Common myeloid progenitor, CD34-positive (primary cell): ENCODE measurements around the gene SF3B3.

Experiments used
- CTCF ChIA-PET: fragments of 350-600 bp; sonication (Branson Sonifier 250); formaldehyde crosslinking; loops from one replicate; lab custom pipeline; 2021; ENCODE audit warnings: antibody characterized with exemption; lab: Charles Lee
- POLR2A ChIA-PET: fragments of 350-600 bp; sonication (Branson Sonifier 250); formaldehyde crosslinking; loops from one replicate; lab custom pipeline; 2021; ENCODE audit warnings: antibody characterized with exemption; lab: Charles Lee
- DNase-seq, 3 donors: peaks; one replicate each; pipeline versions ENCODE4 v3.0.0 to v3.0.0-alpha.2; 2013
- H3K27ac ChIP-seq, 2 experiments: 1 replicate in 1 of 2; 2 replicates in 1 of 2; pipeline ENCODE4 v1.7.0; 2013; ENCODE audit warnings: inconsistent platforms in 2 of 2, low read length in 2 of 2, mild to moderate bottlenecking in 2 of 2, low read depth in 1 of 2, moderate library complexity in 1 of 2; ENCODE audit not compliant: severe bottlenecking in 2 of 2, insufficient read depth in 1 of 2, poor library complexity in 1 of 2
- H3K27me3 ChIP-seq, 5 experiments: replicated peaks in 2 of 5; 1 replicate in 3 of 5; 2 replicates in 2 of 5; pipeline versions ENCODE4 v1.6.1 to v1.7.0; 2013; ENCODE audit warnings: low read length in 4 of 5, mild to moderate bottlenecking in 2 of 5, moderate library complexity in 2 of 5, inconsistent platforms in 1 of 5; ENCODE audit not compliant: insufficient read depth in 5 of 5, control insufficient read depth in 4 of 5
- H3K36me3 ChIP-seq, 4 experiments: 1 replicate in 2 of 4; 2 replicates in 2 of 4; pipeline versions ENCODE4 v1.6.1 to v1.7.0; 2013; ENCODE audit warnings: low read length in 3 of 4, control low read depth in 1 of 4, mild to moderate bottlenecking in 1 of 4; ENCODE audit not compliant: control insufficient read depth in 4 of 4, insufficient read depth in 4 of 4
- H3K4me1 ChIP-seq, 4 experiments: 1 replicate in 3 of 4; 2 replicates in 1 of 4; pipeline versions ENCODE4 v1.6.1 to v1.7.1; 2013; ENCODE audit warnings: low read length in 3 of 4, mild to moderate bottlenecking in 3 of 4, control low read depth in 1 of 4, inconsistent platforms in 1 of 4, moderate library complexity in 1 of 4; ENCODE audit not compliant: control insufficient read depth in 4 of 4, insufficient read depth in 4 of 4; ENCODE audit errors: control extremely low read depth in 1 of 4
- H3K4me3 ChIP-seq, 7 experiments: 1 replicate in 4 of 7; 2 replicates in 3 of 7; pipeline versions ENCODE4 v1.5.1 to v1.7.0; 2013; ENCODE audit warnings: mild to moderate bottlenecking in 7 of 7, low read length in 6 of 7, moderate library complexity in 6 of 7, inconsistent platforms in 2 of 7, low read depth in 2 of 7, control low read depth in 1 of 7; ENCODE audit not compliant: insufficient read depth in 4 of 7, control insufficient read depth in 1 of 7; ENCODE audit errors: extremely low read depth in 1 of 7
- H3K9me3 ChIP-seq, 5 experiments: 1 replicate in 4 of 5; 2 replicates in 1 of 5; pipeline versions ENCODE4 v1.6.1 to v1.7.1; 2013; ENCODE audit warnings: low read length in 4 of 5, mild to moderate bottlenecking in 2 of 5, inconsistent platforms in 1 of 5, low read depth in 1 of 5, moderate library complexity in 1 of 5; ENCODE audit not compliant: control insufficient read depth in 4 of 5, insufficient read depth in 2 of 5; ENCODE audit errors: control extremely low read depth in 1 of 5
- WGBS: methylation state at CpG from one replicate; pipeline ENCODE4 v1.1.5; 2013; ENCODE audit not compliant: insufficient coverage; 5-methylcytosine and 5-hydroxymethylcytosine counted together

The SF3B3 gene

DNA sequence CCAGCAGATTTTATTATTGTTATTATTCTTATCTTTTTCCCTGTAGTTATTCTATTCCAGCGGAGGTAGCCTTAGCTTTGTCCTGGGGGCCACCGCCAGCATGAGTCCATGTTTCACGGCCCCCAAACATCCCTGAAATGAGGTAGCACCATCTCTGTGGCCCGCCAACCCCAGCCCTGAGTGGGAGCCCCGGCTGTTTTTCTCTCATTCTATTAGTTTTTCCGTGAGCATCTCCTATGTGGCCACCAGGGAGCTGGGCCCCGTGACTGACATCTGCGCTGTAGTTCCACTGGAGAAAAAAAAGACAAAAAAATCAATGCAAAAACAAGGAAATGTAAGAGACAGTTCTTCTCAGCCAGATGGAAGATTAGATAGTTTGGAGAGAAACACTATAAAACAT lies 79.2 kb downstream of the SF3B3 start:
- ChIA-PET POLR2A (interaction anchor here (0.5 kb wide), 1 partner anchor 19 kb away, joined by 4 read pairs; no protein-coding TSS in a partner anchor), CTCF (no interaction called here)
- no peak overlapping the region for H3K27ac ChIP-seq

DNA sequence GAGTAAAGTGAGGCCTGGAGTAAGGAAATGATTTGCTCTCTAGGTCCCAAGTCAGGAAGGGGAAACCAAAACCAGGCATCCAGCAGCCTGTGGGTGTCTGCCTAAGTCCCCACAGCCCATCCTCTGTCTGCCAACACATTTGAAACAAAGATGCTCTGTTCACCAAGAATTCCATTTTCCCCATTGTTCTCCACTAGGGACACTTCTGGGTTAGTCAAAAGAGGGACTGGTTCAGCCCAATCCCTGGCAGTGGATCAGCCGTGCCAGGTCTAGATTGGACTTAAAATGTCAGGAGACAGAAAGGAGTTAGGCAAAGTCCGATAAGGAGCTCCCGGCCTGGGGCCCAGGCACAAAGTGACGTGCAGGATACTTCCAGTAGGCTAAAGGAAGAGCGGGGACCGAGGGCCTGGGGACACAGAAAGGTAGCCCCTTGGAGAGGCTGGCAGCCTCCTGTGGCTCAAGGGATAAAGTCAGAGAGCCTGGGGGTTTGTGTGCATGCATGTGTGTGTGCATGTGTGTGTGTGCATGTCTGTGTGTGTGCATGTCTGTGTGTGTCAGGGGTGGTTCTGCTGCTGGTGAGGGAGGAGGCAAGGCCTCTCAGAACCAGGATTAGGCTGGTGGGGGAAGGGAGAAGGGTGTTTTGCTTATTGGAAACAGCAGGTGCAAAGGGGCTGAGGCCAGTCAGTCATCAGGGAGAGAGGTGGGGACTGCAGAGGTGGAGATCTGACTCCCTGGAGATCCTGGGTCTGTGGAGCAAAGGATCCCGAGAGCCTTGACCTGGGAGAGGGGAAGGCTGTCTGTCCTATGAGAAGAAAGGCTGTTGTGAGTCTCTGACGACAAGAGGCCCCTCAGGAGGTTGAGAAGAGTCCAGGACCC lies 81.0 kb downstream of the SF3B3 start:
- Histone ChIP-seq H3K27me3 (no peaks in the 10 kb centered on the region), H3K27ac (no peak overlapping the region), H3K9me3 (no peaks in the 10 kb centered on the region), H3K4me1 (no peaks in the 10 kb centered on the region), H3K4me3 (no peak overlapping the region), H3K36me3 (no peaks in the 10 kb centered on the region)
- ChIA-PET CTCF (no interaction called here), POLR2A (interaction anchor here (0.6 kb wide), 1 partner anchor 1177 kb away, joined by 3 read pairs; no protein-coding TSS in a partner anchor)
- WGBS: 92% methylated on average over 3 of the region's 8 CpGs
- no peak for DNase-seq

More for the DNA sequence above, 79.2 kb downstream of the SF3B3 start:
- Histone ChIP-seq H3K27me3 (no peaks in the 10 kb centered on the region), H3K36me3 (no peaks in the 10 kb centered on the region), H3K4me1 (no peaks in the 10 kb centered on the region), H3K9me3 (no peaks in the 10 kb centered on the region), H3K4me3 (no peak overlapping the region)
- WGBS: 100% methylated on average over 6 of the region's 8 CpGs
- no peak for DNase-seq

DNA sequence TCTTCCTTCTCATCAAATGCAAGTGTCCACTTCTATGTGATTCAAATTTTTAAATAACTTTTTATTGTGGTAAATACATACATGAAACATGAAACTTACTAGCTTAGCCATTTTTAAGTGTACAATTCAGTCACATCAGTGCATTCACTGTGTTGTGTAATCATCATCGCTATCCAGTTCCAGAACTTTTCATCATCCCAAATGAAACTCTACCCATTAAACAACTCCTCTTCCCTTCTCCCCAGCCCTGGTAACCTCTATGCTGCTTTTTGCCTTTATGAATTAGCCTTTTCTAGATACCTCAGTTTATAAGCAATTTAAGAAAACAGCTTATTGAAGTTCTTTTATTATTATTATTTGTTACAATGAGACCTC lies 81.7 kb downstream of the SF3B3 start:
- H3K27ac ChIP-seq: no peak overlapping the region
- ChIA-PET CTCF (no interaction called here), POLR2A (interaction anchor here (0.6 kb wide), 1 partner anchor 1178 kb away, joined by 3 read pairs; no protein-coding TSS in a partner anchor)
- H3K27me3 ChIP-seq: no peaks in the 10 kb centered on the region
- H3K4me1 ChIP-seq: no peaks in the 10 kb centered on the region
- H3K36me3 ChIP-seq: no peaks in the 10 kb centered on the region
- H3K4me3 ChIP-seq: no peak overlapping the region
- DNase-seq: no peak
- 100% methylated on average over 1 of the region's 1 CpG for WGBS
- H3K9me3 ChIP-seq: no peaks in the 10 kb centered on the region

DNA sequence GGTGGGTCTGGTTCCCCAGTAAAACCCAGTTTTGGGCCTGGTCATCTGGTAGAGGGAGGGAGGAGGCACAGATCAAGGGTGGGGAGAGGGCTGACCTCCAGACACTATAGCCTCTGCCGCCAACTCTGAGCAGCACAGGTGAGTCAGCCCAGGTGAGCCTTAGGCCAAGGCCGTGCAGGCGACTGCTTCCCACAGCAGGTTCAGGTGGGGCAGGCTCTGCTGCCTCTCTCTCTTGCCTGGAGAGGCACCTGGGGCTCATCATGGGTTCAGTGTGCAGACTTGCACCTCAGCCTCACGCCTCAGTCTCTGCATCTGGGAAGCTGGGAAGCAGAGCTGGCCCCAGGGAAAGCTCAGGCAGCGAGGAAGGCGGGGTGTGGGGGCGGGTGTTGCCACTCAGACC lies 84.9 kb downstream of the SF3B3 start:
- H3K36me3 ChIP-seq: no peaks in the 10 kb centered on the region
- no peaks in the 10 kb centered on the region for H3K4me1 ChIP-seq
- H3K27ac ChIP-seq: no peak overlapping the region
- WGBS: 96% methylated on average over 7 of the region's 7 CpGs
- ChIA-PET POLR2A (no interaction called here), CTCF (interaction anchor here (0.7 kb wide), 1 partner anchor 821 kb away, joined by 3 read pairs; no protein-coding TSS in a partner anchor)
- no peak overlapping the region for H3K4me3 ChIP-seq
- H3K27me3 ChIP-seq: no peaks in the 10 kb centered on the region
- DNase-seq: no peak
- no peaks in the 10 kb centered on the region for H3K9me3 ChIP-seq

DNA sequence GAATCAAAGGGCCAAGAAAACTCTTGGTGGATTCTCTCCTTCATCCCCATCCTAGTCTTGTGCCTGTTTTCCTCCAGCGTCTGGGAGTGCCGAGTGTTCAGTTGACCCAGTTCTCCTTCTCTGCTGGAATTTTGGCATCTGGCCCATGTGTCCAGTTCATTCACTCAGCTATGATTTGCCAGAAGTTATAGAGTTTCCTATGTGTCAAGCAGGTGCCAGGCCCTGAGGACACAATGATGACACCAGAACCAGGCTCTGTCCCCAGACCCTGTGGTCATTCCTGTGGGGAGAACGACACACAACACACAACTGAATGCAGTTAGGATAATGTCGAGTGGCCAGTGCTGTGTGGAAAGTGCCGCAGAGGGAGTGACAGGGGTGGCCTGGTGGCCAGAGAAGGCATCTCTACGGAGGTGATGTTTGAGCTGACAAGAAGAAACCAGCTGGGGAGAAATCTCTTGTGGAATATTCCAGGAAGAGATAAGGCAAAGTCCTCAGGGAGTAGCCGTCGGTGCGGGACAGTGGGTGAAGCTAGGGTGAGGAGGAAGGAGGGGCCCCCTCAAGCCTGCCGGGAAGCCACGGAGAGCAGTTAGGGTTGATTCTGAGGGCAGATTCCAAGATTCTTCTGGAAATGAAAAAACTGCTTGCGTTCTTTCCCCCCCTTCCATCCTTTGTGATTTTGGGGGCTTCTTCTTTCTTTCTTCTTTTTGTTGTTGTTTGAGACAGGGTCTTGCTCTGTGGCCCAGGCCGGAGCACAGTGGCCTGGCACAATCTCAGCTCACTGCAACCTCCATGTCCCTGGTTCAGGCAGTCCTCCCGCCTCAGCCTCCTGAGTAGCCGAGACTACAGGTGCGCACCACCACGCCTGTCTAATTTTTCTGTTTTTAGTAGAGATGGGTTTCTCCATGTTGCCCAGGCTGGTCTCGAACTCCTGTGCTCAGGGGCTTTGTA lies 86.9 kb downstream of the SF3B3 start:
- Histone ChIP-seq H3K4me3 (no peak overlapping the region), H3K27me3 (no peaks in the 10 kb centered on the region), H3K4me1 (no peaks in the 10 kb centered on the region), H3K36me3 (no peaks in the 10 kb centered on the region), H3K9me3 (no peaks in the 10 kb centered on the region), H3K27ac (no peak overlapping the region)
- no peak for DNase-seq
- WGBS: 94% methylated on average over 13 of the region's 18 CpGs
- ChIA-PET CTCF (interaction anchor here (1.6 kb wide), 1 partner anchor 160 kb away, joined by 4 read pairs; no protein-coding TSS in a partner anchor), POLR2A (no interaction called here)

DNA sequence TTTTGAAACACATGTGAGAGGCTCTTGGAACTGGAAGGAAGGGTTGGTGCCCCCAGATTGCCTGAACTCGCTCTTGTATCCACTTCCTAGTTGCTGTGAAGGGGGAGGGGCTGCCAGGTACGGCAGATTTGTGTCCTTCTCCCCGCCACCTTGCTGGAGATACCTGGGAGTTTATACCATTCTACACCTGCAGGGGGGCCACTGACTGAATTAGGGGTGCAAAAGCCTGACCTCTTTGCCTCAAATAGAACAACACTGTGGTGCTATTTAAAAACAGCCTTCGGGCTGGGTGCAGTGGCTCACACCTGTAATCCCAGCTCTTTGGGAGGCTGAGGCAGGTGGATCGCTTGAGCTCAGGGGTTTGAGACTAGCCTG lies 87.6 kb downstream of the SF3B3 start:
- no peak overlapping the region for H3K27ac ChIP-seq
- ChIA-PET CTCF (interaction anchor here (1.6 kb wide), 1 partner anchor 160 kb away, joined by 4 read pairs; no protein-coding TSS in a partner anchor), POLR2A (no interaction called here)
- 98% methylated on average over 4 of the region's 5 CpGs for WGBS
- no peaks in the 10 kb centered on the region for H3K36me3 ChIP-seq
- no peaks in the 10 kb centered on the region for H3K27me3 ChIP-seq
- no peaks in the 10 kb centered on the region for H3K4me1 ChIP-seq
- H3K9me3 ChIP-seq: no peaks in the 10 kb centered on the region
- no peak overlapping the region for H3K4me3 ChIP-seq
- DNase-seq: no peak
